Measurements from ENCODE around the gene BGLAP. TPM values are rescaled to one million over a fixed set of nuclear protein-coding genes. Genes with fewer than 3 reads are reported as not detected.

Gene BGLAP
- total and polyA plus RNA-seq, 2 donors from 2014 or later: 1.7 to 1.8 TPM

GRCh38 chr1:156226116-156226538 is 15.9 kb upstream of the BGLAP start:
- FAIRE-seq (no peak), DNase-seq (no peak)
- H3K27ac ChIP-seq (ENCODE audit: low read depth in 2 of 2, low read length in 2 of 2): no peak overlapping the region
- TF ChIP-seq, protein P1, sequence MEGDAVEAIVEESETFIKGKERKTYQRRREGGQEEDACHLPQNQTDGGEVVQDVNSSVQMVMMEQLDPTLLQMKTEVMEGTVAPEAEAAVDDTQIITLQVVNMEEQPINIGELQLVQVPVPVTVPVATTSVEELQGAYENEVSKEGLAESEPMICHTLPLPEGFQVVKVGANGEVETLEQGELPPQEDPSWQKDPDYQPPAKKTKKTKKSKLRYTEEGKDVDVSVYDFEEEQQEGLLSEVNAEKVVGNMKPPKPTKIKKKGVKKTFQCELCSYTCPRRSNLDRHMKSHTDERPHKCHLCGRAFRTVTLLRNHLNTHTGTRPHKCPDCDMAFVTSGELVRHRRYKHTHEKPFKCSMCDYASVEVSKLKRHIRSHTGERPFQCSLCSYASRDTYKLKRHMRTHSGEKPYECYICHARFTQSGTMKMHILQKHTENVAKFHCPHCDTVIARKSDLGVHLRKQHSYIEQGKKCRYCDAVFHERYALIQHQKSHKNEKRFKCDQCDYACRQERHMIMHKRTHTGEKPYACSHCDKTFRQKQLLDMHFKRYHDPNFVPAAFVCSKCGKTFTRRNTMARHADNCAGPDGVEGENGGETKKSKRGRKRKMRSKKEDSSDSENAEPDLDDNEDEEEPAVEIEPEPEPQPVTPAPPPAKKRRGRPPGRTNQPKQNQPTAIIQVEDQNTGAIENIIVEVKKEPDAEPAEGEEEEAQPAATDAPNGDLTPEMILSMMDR (IDR thresholded peaks at IDR 0.05; ENCODE audit: borderline replicate concordance, extremely low read depth, insufficient read depth): no peak
- peaks cover 0 to 2% (median 0%) of the 10 kb centered on the region in 3 donors for H3K4me1 ChIP-seq (ENCODE audit: control insufficient read depth in 2 of 3, insufficient read depth in 2 of 3, low read depth in 1 of 3, low read length in 3 of 3)
- H3K9me3 ChIP-seq (ENCODE audit: control insufficient read depth in 2 of 3, insufficient read depth in 1 of 3, low read length in 3 of 3): no peaks in the 10 kb centered on the region
- no peak overlapping the region for H3K9ac ChIP-seq (ENCODE audit: low read length in 3 of 3)
- no peaks in the 10 kb centered on the region for H3K27me3 ChIP-seq (ENCODE audit: control insufficient read depth, insufficient read depth, low read length)
- peaks cover 3 to 25% (median 19%) of the 10 kb centered on the region in 3 donors for H3K36me3 ChIP-seq (ENCODE audit: control insufficient read depth in 2 of 3, insufficient read depth in 3 of 3, low read length in 3 of 3)
- intact Hi-C loops (cut with DNase I): loop anchor here (5.0 kb wide), 1 partner anchor 79 kb away; no protein-coding TSS in a partner anchor
- H3K4me3 ChIP-seq (ENCODE audit: low read length in 3 of 3): no peak overlapping the region

DNA sequence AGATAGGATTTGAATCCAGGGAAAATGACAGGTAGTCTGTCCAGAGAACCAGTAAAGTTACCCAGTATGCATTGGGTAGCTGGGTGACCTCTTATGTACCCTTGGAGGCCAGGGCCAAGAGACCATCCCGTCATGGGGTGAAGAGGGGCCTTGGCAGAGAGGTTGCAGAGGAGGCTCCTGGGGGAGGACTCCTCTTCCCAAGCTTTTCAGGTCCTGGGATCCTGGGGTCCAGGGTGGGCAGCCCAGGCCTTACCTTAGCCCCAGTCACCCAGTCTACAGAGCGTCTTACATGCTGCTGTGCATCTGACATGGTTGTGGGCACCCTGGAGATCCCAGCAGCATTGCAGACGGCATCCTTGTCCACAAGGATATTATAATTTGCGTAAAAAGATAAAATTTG is 15.2 kb upstream of the BGLAP start:
- intact Hi-C loops (cut with DNase I): loop anchor here (5.0 kb wide), 1 partner anchor 79 kb away; no protein-coding TSS in a partner anchor
- FAIRE-seq (no peak), DNase-seq (no peak)
- peaks cover 0 to 18% (median 14%) of the 10 kb centered on the region in 3 donors for H3K36me3 ChIP-seq (ENCODE audit: control insufficient read depth in 2 of 3, insufficient read depth in 3 of 3, low read length in 3 of 3)
- peaks cover 0 to 2% (median 0%) of the 10 kb centered on the region in 3 donors for H3K4me1 ChIP-seq (ENCODE audit: control insufficient read depth in 2 of 3, insufficient read depth in 2 of 3, low read depth in 1 of 3, low read length in 3 of 3)
- TF ChIP-seq, protein P1 (IDR thresholded peaks at IDR 0.05; ENCODE audit: borderline replicate concordance, extremely low read depth, insufficient read depth): no peak
- no peak overlapping the region for H3K4me3 ChIP-seq (ENCODE audit: low read length in 3 of 3)
- H3K9me3 ChIP-seq (ENCODE audit: control insufficient read depth in 2 of 3, insufficient read depth in 1 of 3, low read length in 3 of 3): no peaks in the 10 kb centered on the region
- H3K27me3 ChIP-seq (ENCODE audit: control insufficient read depth, insufficient read depth, low read length): no peaks in the 10 kb centered on the region
- H3K27ac ChIP-seq (ENCODE audit: low read depth in 2 of 2, low read length in 2 of 2): no peak overlapping the region
- H3K9ac ChIP-seq (ENCODE audit: low read length in 3 of 3): no peak overlapping the region

GRCh38 chr1:156228501-156228900 is 13.5 kb upstream of the BGLAP start:
- no peak overlapping the region for H3K4me3 ChIP-seq (ENCODE audit: low read length in 3 of 3)
- H3K4me1 ChIP-seq (ENCODE audit: control insufficient read depth in 2 of 3, insufficient read depth in 2 of 3, low read depth in 1 of 3, low read length in 3 of 3): no peaks in the 10 kb centered on the region
- intact Hi-C loops (cut with DNase I): loop anchor here (5.0 kb wide), 1 partner anchor 81 kb away; no protein-coding TSS in a partner anchor
- no peaks in the 10 kb centered on the region for H3K27me3 ChIP-seq (ENCODE audit: control insufficient read depth, insufficient read depth, low read length)
- no peak for DNase-seq
- TF ChIP-seq, protein P1 (IDR thresholded peaks at IDR 0.05; ENCODE audit: borderline replicate concordance, extremely low read depth, insufficient read depth): no peak
- no peak for FAIRE-seq
- H3K27ac ChIP-seq (ENCODE audit: low read depth in 2 of 2, low read length in 2 of 2): no peak overlapping the region
- no peaks in the 10 kb centered on the region for H3K9me3 ChIP-seq (ENCODE audit: control insufficient read depth in 2 of 3, insufficient read depth in 1 of 3, low read length in 3 of 3)
- H3K9ac ChIP-seq (ENCODE audit: low read length in 3 of 3): no peak overlapping the region
- H3K36me3 ChIP-seq (ENCODE audit: control insufficient read depth in 2 of 3, insufficient read depth in 3 of 3, low read length in 3 of 3): peaks cover 0 to 8% (median 8%) of the 10 kb centered on the region in 3 donors
